CMK (cell line): ENCODE data around the gene WSB2.
"Not testable (repeated sequence)": the region's sequence is repeated elsewhere in the genome, so short reads cannot be mapped to it uniquely, and the experiment has no call there.

Experiments
- DNase-seq: peaks from one replicate; pipeline ENCODE4 v3.0.0-alpha.2; 2010; ENCODE audit warnings: low read depth

WSB2 gene

GRCh38 chr12:118061011-118061872, at the start of gene WSB2:
TSS of gene WSB2 (minus strand) at chr12:118061179. CDS start at chr12:118061048, 131 bp downstream.
- DNase-seq = peak; percentile 30

- DNase-seq = no peak
Measured at GRCh38 chr12:118109088-118109487, 48.1 kb upstream of the WSB2 start.

- DNase-seq = no peak
Measured at GRCh38 chr12:118107694-118108093, 46.7 kb upstream of the WSB2 start.

GRCh38 chr12:118107011-118107410, 46.0 kb upstream of the WSB2 start:
- DNase-seq = no peak

GRCh38 chr12:118103601-118104382, 42.8 kb upstream of the WSB2 start, which contains the start of gene VSIG10:
TSS of gene VSIG10 (minus strand) at chr12:118104011. CDS start at chr12:118103671, 340 bp downstream.
- peak; percentile 7 for DNase-seq

GRCh38 chr12:118103201-118103600, 42.2 kb upstream of the WSB2 start:
- no peak for DNase-seq

GRCh38 chr12:118102609-118103008, 41.6 kb upstream of the WSB2 start:
- DNase-seq = no peak

GRCh38 chr12:118102070-118102469, 41.1 kb upstream of the WSB2 start:
- no peak for DNase-seq

- DNase-seq = no peak
Measured at GRCh38 chr12:118101051-118101450, 40.1 kb upstream of the WSB2 start.

GRCh38 chr12:118098911-118099671, 38.1 kb upstream of the WSB2 start:
- DNase-seq = no peak

- DNase-seq = no peak
Measured at GRCh38 chr12:118098401-118098800, 37.4 kb upstream of the WSB2 start.

GRCh38 chr12:118094039-118094438, 33.1 kb upstream of the WSB2 start:
- no peak for DNase-seq

- DNase-seq = no peak
Measured at GRCh38 chr12:118089782-118090181, 28.8 kb upstream of the WSB2 start.

GRCh38 chr12:118082161-118082560, 21.2 kb upstream of the WSB2 start:
- no peak for DNase-seq

GRCh38 chr12:118081521-118081920, 20.5 kb upstream of the WSB2 start:
- not testable (repeated sequence) for DNase-seq

GRCh38 chr12:118073768-118074167, 12.8 kb upstream of the WSB2 start:
- no peak for DNase-seq

- no peak for DNase-seq
Measured at GRCh38 chr12:118070650-118071049, 9.7 kb upstream of the WSB2 start.

GRCh38 chr12:118068445-118068844, 7.5 kb upstream of the WSB2 start:
- no peak for DNase-seq

GRCh38 chr12:118065380-118065779, 4.4 kb upstream of the WSB2 start:
- DNase-seq = no peak

GRCh38 chr12:118064608-118065007, 3.6 kb upstream of the WSB2 start:
- no peak for DNase-seq

GRCh38 chr12:118063576-118064391, 2.8 kb upstream of the WSB2 start:
- DNase-seq = no peak
